Transverse colon (tissue), 4 donors: ENCODE measurements around the gene HIC2.
"Not testable (repeated sequence)": the region's sequence is repeated elsewhere in the genome, so short reads cannot be mapped to it uniquely, and the experiment has no call there.

Experiments
- CTCF ChIP-seq, 5 experiments: fragments of 200-600 bp in 3 of 5; fragments of 450-650 bp in 2 of 5; sonication (generic) in 3 of 5; IDR thresholded peaks; 1 replicate in 2 of 5; 2 replicates in 3 of 5; pipeline ENCODE4 v1.5.1; 2016 to 2017; ENCODE audit warnings: antibody characterized with exemption in 5 of 5, inconsistent platforms in 3 of 5, mild to moderate bottlenecking in 2 of 5, moderate library complexity in 1 of 5
- EP300 ChIP-seq: sonication (generic); formaldehyde crosslinking; IDR thresholded peaks from one replicate; pipeline ENCODE4 v1.6.1; 2017; ENCODE audit warnings: antibody characterized with exemption, low read depth
- POLR2AphosphoS5 ChIP-seq, 3 donors: sonication (generic); formaldehyde crosslinking; IDR thresholded peaks; one replicate each; pipeline ENCODE4 v1.6.1; 2016; ENCODE audit warnings: antibody characterized with exemption in 3 of 3

GRCh38 chr22:21383701-21384467, 33.3 kb upstream of the HIC2 start, which contains the start of gene RIMBP3B:
- not testable (repeated sequence) for TF ChIP-seq CTCF (IDR thresholded peaks at IDR 0.05); POLR2AphosphoS5 (IDR thresholded peaks at IDR 0.05); EP300
